ENCODE results near the gene PECR. TPM values are rescaled to one million over a fixed set of nuclear protein-coding genes. Genes with fewer than 3 reads are reported as not detected.

The PECR gene
- total and polyA plus RNA-seq, 4 donors = 31.8 to 152 (median 65.5) TPM

- no peak for TF ChIP-seq RAD21 (IDR thresholded peaks at IDR 0.05)
- no peak for TF ChIP-seq FOXA2 (IDR thresholded peaks at IDR 0.05)
- DNase-seq (ENCODE audit: low spot score) = no peak
- WGBS = 67% methylated on average over 10 of the region's 10 CpGs
- Histone ChIP-seq H3K27ac (ENCODE audit: low read depth in 1 of 2, low read length in 2 of 2) (no peak overlapping the region), H3K36me3 (ENCODE audit: control insufficient read depth in 4 of 4, insufficient read depth in 3 of 4, low read depth in 1 of 4, low read length in 3 of 4) (peaks cover 0 to 5% (median 2%) of the 10 kb centered on the region in 4 donors), H3K4me3 (ENCODE audit: low read depth in 1 of 3, low read length in 3 of 3) (no peak overlapping the region), H3K27me3 (ENCODE audit: control insufficient read depth in 4 of 4, insufficient read depth in 4 of 4, low read length in 3 of 4) (no peaks in the 10 kb centered on the region), H3K9ac (ENCODE audit: low read depth in 1 of 2, low read length in 2 of 2) (no peak overlapping the region), H3K4me1 (ENCODE audit: control insufficient read depth in 4 of 4, insufficient read depth in 4 of 4, low read length in 3 of 4) (peaks cover 0 to 22% (median 9%) of the 10 kb centered on the region in 4 donors), H3K9me3 (ENCODE audit: control insufficient read depth in 4 of 4, low read length in 3 of 4) (no peaks in the 10 kb centered on the region)
These were observed 75.4 kb downstream of the PECR start for GRCh38 chr2:216006164-216006663.

DNA sequence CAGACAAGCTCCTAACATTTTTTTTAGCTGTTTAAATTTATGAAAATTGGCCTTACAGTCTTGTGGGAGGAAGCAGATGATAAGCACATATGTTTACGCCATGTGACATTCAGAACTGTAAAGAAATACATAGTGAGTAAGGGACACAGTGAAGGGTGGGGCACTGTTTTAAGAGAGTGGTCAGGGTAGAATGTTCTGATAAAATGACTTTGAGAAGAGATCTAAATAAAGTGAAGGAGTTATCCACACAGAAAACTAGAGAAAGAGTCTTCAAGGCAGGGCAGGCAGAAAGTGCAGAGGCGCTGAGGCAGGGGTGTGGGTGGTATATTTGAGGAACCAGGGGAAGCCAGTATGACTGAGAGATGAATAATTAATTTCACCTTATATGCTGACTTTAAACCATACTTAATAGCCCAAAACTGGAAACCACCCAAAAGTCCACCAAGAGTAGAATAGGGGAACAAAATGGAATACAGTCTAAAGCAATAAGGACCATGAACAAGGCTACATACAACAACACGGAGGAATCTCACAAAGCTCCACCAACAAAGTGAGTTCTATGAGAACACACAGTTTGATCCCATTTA lies 76.8 kb downstream of the PECR start:
- Histone ChIP-seq H3K4me1 (ENCODE audit: control insufficient read depth in 4 of 4, insufficient read depth in 4 of 4, low read length in 3 of 4) (peaks cover 0 to 22% (median 9%) of the 10 kb centered on the region in 4 donors), H3K27me3 (ENCODE audit: control insufficient read depth in 4 of 4, insufficient read depth in 4 of 4, low read length in 3 of 4) (no peaks in the 10 kb centered on the region), H3K9ac (ENCODE audit: low read depth in 1 of 2, low read length in 2 of 2) (no peak overlapping the region), H3K9me3 (ENCODE audit: control insufficient read depth in 4 of 4, low read length in 3 of 4) (no peaks in the 10 kb centered on the region), H3K4me3 (ENCODE audit: low read depth in 1 of 3, low read length in 3 of 3) (no peak overlapping the region), H3K27ac (ENCODE audit: low read depth in 1 of 2, low read length in 2 of 2) (peak overlapping the region in 1 of 2 donors; percentile 35), H3K36me3 (ENCODE audit: control insufficient read depth in 4 of 4, insufficient read depth in 3 of 4, low read depth in 1 of 4, low read length in 3 of 4) (peaks cover 0 to 12% (median 4%) of the 10 kb centered on the region in 4 donors)
- no peak for TF ChIP-seq HNF4G (IDR thresholded peaks at IDR 0.05)
- no peak for TF ChIP-seq JUND (IDR thresholded peaks at IDR 0.05)
- no peak for TF ChIP-seq HNF4A (conservative IDR thresholded peaks at IDR 0.05)
- TF ChIP-seq EGR1 (IDR thresholded peaks at IDR 0.05; ENCODE audit: low read depth in 2 of 2) = no peak
- TF ChIP-seq ZBTB33 (IDR thresholded peaks at IDR 0.05) = no peak
- no peak for TF ChIP-seq FOXA2 (IDR thresholded peaks at IDR 0.05)
- TF ChIP-seq GABPA (IDR thresholded peaks at IDR 0.05 in 1 of 2, conservative IDR thresholded peaks at IDR 0.05 in 1 of 2) = no peak
- TF ChIP-seq ATF3 (IDR thresholded peaks at IDR 0.05) = no peak
- TF ChIP-seq, protein P1, sequence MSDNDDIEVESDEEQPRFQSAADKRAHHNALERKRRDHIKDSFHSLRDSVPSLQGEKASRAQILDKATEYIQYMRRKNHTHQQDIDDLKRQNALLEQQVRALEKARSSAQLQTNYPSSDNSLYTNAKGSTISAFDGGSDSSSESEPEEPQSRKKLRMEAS (IDR thresholded peaks at IDR 0.05) = no peak
- no peak for TF ChIP-seq CTCF (IDR thresholded peaks at IDR 0.05; ENCODE audit: low read depth, low read length, missing input control)
- TF ChIP-seq RXRA (IDR thresholded peaks at IDR 0.05) = no peak
- no peak for TF ChIP-seq REST (IDR thresholded peaks at IDR 0.05)
- TF ChIP-seq YY1 (IDR thresholded peaks at IDR 0.05) = no peak
- no peak for TF ChIP-seq TAF1 (conservative IDR thresholded peaks at IDR 0.05)
- no peak for TF ChIP-seq NR2F2 (IDR thresholded peaks at IDR 0.05)
- no peak for TF ChIP-seq RAD21 (IDR thresholded peaks at IDR 0.05)
- no peak for TF ChIP-seq SP1 (IDR thresholded peaks at IDR 0.05)
- no peak for TF ChIP-seq FOXA1 (IDR thresholded peaks at IDR 0.05)
- 88% methylated on average over 3 of the region's 3 CpGs for WGBS
- no peak for DNase-seq (ENCODE audit: low spot score)

Data from liver (tissue), 9 donors.